Skeletal muscle tissue (tissue), 4 donors: ENCODE results near the gene CDC27. TPM values are rescaled to one million over a fixed set of nuclear protein-coding genes. Genes with fewer than 3 reads are reported as not detected.
"Not testable (repeated sequence)": the region's sequence is repeated elsewhere in the genome, so short reads cannot be mapped to it uniquely, and the experiment has no call there.

Experiments used
- H3K27ac ChIP-seq: one replicate; pipeline ENCODE4 v1.7.0; 2013; ENCODE audit warnings: mild to moderate bottlenecking, low read depth, low read length, inconsistent platforms
- H3K27me3 ChIP-seq, 3 donors: one replicate each; pipeline ENCODE4 v1.7.0; 2013; ENCODE audit warnings: low read length in 3 of 3; ENCODE audit not compliant: control insufficient read depth in 3 of 3, insufficient read depth in 3 of 3
- H3K36me3 ChIP-seq, 3 donors: one replicate each; pipeline ENCODE4 v1.7.0; 2013; ENCODE audit warnings: low read length in 3 of 3; ENCODE audit not compliant: control insufficient read depth in 3 of 3, insufficient read depth in 3 of 3
- H3K4me1 ChIP-seq, 3 donors: one replicate each; pipeline ENCODE4 v1.7.0; 2013; ENCODE audit warnings: low read length in 3 of 3, mild to moderate bottlenecking in 3 of 3; ENCODE audit not compliant: control insufficient read depth in 3 of 3, insufficient read depth in 3 of 3
- H3K4me3 ChIP-seq, 3 donors: one replicate each; pipeline ENCODE4 v1.7.0; 2013; ENCODE audit warnings: low read length in 3 of 3
- H3K9ac ChIP-seq, 3 donors: one replicate each; pipeline ENCODE4 v1.7.0; 2013; ENCODE audit warnings: low read length in 3 of 3, mild to moderate bottlenecking in 3 of 3, moderate library complexity in 2 of 3, low read depth in 1 of 3
- H3K9me3 ChIP-seq, 3 donors: one replicate each; pipeline ENCODE4 v1.7.0; 2013; ENCODE audit warnings: low read length in 3 of 3; ENCODE audit not compliant: control insufficient read depth in 3 of 3
- total RNA-seq: library from RNA; depleted of rRNA; stranded (reverse); fragments of >200 nt; gene quantifications from one replicate; pipeline ENCODE4 v1.2.3, GENCODE V29; 2014
- donor health status: Osteomylitis.

CDC27 gene
- total RNA-seq, 1 donor from 2014 or later: 71.0 TPM

GRCh38 chr17:47199627-47200324, 10.7 kb upstream of the CDC27 start:
- Histone ChIP-seq H3K9ac (no peak overlapping the region), H3K36me3 (no peaks in the 10 kb centered on the region), H3K27me3 (no peaks in the 10 kb centered on the region), H3K4me1 (peaks cover 12 to 13% (median 12%) of the 10 kb centered on the region in 3 donors), H3K9me3 (no peaks in the 10 kb centered on the region), H3K4me3 (no peak overlapping the region), H3K27ac (no peak overlapping the region)

DNA sequence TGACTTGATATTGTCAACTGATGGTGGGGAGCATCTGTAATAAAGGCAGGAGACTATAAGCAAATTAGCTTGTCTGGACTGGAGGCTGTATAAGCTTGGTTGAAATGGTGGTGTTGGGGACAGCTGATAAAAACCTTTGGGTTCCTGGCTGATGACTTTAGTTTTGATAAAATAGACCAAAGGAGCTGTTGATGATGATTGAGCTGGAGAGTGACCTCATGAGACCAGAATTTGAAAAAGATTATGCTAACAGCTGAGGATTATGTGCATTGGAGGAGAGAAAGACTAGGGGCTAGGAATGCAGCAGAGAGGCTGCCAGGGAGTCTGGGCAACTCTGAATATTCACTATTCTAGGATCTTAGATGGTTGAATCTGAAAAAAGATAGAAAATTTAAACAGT, 8.7 kb upstream of the CDC27 start:
- H3K4me3 ChIP-seq: no peak overlapping the region
- H3K4me1 ChIP-seq: no peaks in the 10 kb centered on the region
- no peaks in the 10 kb centered on the region for H3K27me3 ChIP-seq
- H3K27ac ChIP-seq: no peak overlapping the region
- no peaks in the 10 kb centered on the region for H3K36me3 ChIP-seq
- H3K9ac ChIP-seq: no peak overlapping the region
- H3K9me3 ChIP-seq: no peaks in the 10 kb centered on the region

GRCh38 chr17:47193931-47194511, 4.9 kb upstream of the CDC27 start:
- Histone ChIP-seq H3K4me1 (peaks cover 0 to 4% (median under 1%) of the 10 kb centered on the region in 3 donors), H3K4me3 (no peak overlapping the region), H3K27ac (no peak overlapping the region), H3K27me3 (no peaks in the 10 kb centered on the region), H3K9me3 (no peaks in the 10 kb centered on the region), H3K9ac (no peak overlapping the region), H3K36me3 (no peaks in the 10 kb centered on the region)

DNA sequence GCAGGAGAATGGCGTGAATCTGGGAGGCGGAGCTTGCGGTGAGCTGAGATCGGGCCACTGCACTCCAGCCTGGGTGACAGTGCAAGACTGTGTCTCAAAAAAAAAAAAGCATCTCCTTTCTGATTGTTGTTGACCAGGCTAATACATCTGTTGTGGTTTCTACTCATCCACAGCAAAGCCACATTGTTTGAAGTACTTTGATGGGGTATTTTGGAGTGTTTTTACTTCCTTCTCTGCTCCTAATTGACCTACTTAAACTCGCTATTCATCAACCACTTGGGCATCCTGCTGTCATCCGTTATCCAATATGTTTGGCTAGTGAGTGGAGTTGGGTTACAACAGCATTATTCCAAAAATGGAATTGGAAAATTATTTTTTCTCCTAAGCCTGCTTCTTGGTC, 3.5 kb upstream of the CDC27 start:
- H3K9me3 ChIP-seq: no peaks in the 10 kb centered on the region

GRCh38 chr17:47190770-47191169, 1.7 kb upstream of the CDC27 start:
- H3K9me3 ChIP-seq: no peaks in the 10 kb centered on the region
- no peak overlapping the region for H3K4me3 ChIP-seq
- H3K36me3 ChIP-seq: peaks cover 0 to 3% (median 0%) of the 10 kb centered on the region in 3 donors
- no peak overlapping the region for H3K27ac ChIP-seq
- H3K27me3 ChIP-seq: no peaks in the 10 kb centered on the region
- H3K4me1 ChIP-seq: peaks cover under 1 to 18% (median 13%) of the 10 kb centered on the region in 3 donors
- no peak overlapping the region for H3K9ac ChIP-seq

More for the DNA sequence above, 3.5 kb upstream of the CDC27 start:
- no peak overlapping the region for H3K27ac ChIP-seq
- H3K4me3 ChIP-seq: no peak overlapping the region
- no peak overlapping the region for H3K9ac ChIP-seq
- peaks cover 0 to 16% (median 11%) of the 10 kb centered on the region in 3 donors for H3K4me1 ChIP-seq
- H3K27me3 ChIP-seq: no peaks in the 10 kb centered on the region
- H3K36me3 ChIP-seq: peaks cover 0 to 3% (median 0%) of the 10 kb centered on the region in 3 donors

DNA sequence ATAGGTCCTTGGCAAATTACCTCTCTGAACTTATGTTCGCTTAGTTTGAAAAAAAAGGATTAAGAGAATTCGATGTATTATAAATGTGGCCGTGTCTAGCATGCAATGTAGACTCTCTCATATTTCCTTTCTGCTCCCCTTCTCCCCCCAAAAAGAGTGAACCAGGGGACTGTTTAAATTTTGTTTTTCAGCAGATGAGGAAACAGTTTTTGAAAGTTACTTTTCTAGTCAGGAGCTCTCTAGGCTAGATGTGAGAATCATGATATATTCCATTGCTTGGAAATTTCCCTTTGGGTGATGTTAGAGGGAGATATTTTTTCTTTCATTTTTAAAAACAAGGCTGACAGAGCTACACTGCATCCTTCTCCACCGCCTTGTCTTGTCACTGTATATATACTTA, 1.1 kb upstream of the CDC27 start:
- peaks cover 0 to 3% (median 0%) of the 10 kb centered on the region in 3 donors for H3K36me3 ChIP-seq
- H3K27ac ChIP-seq: no peak overlapping the region
- H3K9ac ChIP-seq: no peak overlapping the region
- H3K9me3 ChIP-seq: no peaks in the 10 kb centered on the region
- H3K4me3 ChIP-seq: no peak overlapping the region
- peaks cover 2 to 21% (median 14%) of the 10 kb centered on the region in 3 donors for H3K4me1 ChIP-seq
- H3K27me3 ChIP-seq: no peaks in the 10 kb centered on the region

- Histone ChIP-seq H3K9ac (peak overlapping the region; percentile 78 to 96 (median 87)), H3K36me3 (peaks cover 0 to 3% (median 0%) of the 10 kb centered on the region in 3 donors), H3K9me3 (no peaks in the 10 kb centered on the region), H3K4me3 (peak overlapping the region; percentile 69 to 87 (median 81)), H3K27ac (peak overlapping the region; percentile 96), H3K27me3 (no peaks in the 10 kb centered on the region), H3K4me1 (peaks cover 2 to 21% (median 14%) of the 10 kb centered on the region in 3 donors)
Observed at GRCh38 chr17:47189732-47190237, 690 bp upstream of the CDC27 start.

DNA sequence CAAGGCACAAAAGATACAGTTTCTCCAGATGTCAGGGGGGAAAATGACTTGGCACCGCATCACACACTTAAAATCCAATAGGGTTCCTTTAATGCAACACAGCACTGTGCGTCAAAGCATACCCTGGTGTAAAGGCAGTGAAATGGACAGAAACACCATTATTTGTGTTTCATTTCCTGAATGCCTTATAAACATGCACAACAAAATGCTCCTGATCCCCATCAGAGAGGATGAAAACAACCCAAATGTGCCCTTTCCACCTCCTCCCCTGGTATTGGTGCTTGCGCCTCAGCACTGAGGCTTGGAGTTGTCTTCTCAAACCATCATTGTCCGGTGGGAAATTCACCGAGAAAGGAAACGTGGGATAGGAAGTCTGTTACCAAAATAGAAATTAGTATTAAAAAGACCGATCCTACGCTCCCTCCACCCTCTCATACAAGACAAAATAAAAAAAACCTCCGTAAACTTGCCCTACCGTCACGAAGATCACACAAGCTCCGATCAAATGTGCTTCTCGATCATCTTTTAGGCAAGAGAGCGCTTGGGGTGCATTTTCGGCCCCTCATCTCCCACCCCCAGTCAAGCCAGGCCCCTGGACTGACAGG, 722 bp downstream of the CDC27 start:
- Histone ChIP-seq H3K36me3 (peaks cover 0 to 3% (median 0%) of the 10 kb centered on the region in 3 donors), H3K27ac (peak overlapping the region; percentile 96), H3K4me1 (peaks cover 5 to 24% (median 18%) of the 10 kb centered on the region in 3 donors), H3K9me3 (no peaks in the 10 kb centered on the region), H3K9ac (peak overlapping the region; percentile 96 to 100 (median 99)), H3K27me3 (no peaks in the 10 kb centered on the region), H3K4me3 (peak overlapping the region; percentile 79 to 97 (median 87))

DNA sequence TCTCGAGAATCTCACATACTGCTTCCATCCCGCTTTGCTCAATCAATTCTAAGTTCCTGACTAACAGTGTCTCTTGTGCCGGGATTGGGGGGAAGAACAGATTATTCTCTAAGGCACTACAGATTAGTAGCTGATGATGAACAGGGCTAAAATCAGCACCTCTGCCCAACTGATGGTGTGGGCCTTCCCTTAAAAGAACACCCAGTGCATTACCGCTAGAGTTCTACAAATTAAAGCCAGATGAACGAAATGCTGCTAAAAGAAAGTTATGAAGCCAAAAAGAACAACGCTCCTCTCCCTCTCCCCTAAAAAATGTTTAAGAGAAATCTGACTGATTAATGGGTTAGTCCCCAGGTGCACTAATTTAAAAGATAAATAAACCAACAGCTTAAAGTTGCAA, 4.4 kb downstream of the CDC27 start:
- Histone ChIP-seq H3K27ac (no peak overlapping the region), H3K27me3 (no peaks in the 10 kb centered on the region), H3K4me1 (peaks cover 5 to 34% (median 18%) of the 10 kb centered on the region in 3 donors)

DNA sequence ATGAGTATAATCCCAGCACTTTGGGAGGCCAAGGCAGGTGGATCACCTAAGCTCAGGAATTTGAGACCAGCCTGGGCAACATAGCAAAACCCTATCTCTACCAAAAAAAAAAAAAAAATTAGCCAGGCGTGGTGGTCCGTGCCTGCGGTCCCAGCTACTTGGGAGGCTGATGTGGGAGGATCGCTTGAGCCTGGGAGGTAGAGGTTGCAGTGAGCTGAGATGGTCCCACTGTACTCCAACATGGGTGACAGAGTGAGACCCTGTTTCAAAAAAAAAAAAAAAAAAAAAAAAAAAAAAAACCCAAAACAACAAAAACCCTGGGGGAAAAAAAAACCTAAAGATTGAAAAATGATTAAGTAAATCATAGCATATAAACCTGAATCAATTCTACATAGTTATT, 8.1 kb downstream of the CDC27 start:
- Histone ChIP-seq H3K4me1 (peaks cover 7 to 19% (median 8%) of the 10 kb centered on the region in 3 donors), H3K36me3 (peaks cover 3 to 11% (median 7%) of the 10 kb centered on the region in 3 donors)
- H3K27ac ChIP-seq, H3K4me3 ChIP-seq, H3K9ac ChIP-seq, H3K9me3 ChIP-seq, H3K27me3 ChIP-seq: not testable (repeated sequence)

More for the DNA sequence above, 4.4 kb downstream of the CDC27 start:
- no peaks in the 10 kb centered on the region for H3K9me3 ChIP-seq
- H3K9ac ChIP-seq: no peak overlapping the region
- H3K36me3 ChIP-seq: peaks cover 3 to 7% (median 4%) of the 10 kb centered on the region in 3 donors
- no peak overlapping the region for H3K4me3 ChIP-seq
